Ishikawa (cell line): ENCODE data around the gene TANC1.

Experiments used
- CEBPB ChIP-seq: IDR thresholded peaks from 2 replicates; pipeline ENCODE4 v1.6.1; 2012
- FOXM1 ChIP-seq: IDR thresholded peaks from 2 replicates; pipeline ENCODE4 v1.6.1; 2012; ENCODE audit warnings: low read depth, borderline replicate concordance
- TAF1 ChIP-seq: IDR thresholded peaks from 2 replicates; pipeline ENCODE4 v1.6.1; 2012; ENCODE audit warnings: low read depth, mild to moderate bottlenecking
- TF ChIP-seq, protein P1 (sequence below): IDR thresholded peaks from 2 replicates; pipeline ENCODE4 v1.6.1; 2012

- TF ChIP-seq FOXM1 (no peak), TAF1 (no peak), CEBPB (no peak)
- TF ChIP-seq, protein P1, sequence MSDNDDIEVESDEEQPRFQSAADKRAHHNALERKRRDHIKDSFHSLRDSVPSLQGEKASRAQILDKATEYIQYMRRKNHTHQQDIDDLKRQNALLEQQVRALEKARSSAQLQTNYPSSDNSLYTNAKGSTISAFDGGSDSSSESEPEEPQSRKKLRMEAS, result no peak
Observed at GRCh38 chr2:158931572-158931971, 36.9 kb upstream of the TANC1 start.
